DND-41 (cell line): Measurements from ENCODE around the gene MIA2.

Experiments used
- ATAC-seq: fragments of 200-7000 bp; cut with Tn5 transposase; 3 replicates; pipeline ENCODE4 v1.9.1; 2021; ENCODE audit warnings: low read depth; ENCODE audit not compliant: insufficient read depth
- DNase-seq: peaks from one replicate; pipeline ENCODE4 v3.0.0-alpha.2; 2020
- H2AFZ ChIP-seq: 2 replicates; pipeline ENCODE4 v1.6.0; 2012; ENCODE audit warnings: low read depth, low read length
- H3K27ac ChIP-seq: 2 replicates; pipeline ENCODE4 v1.5.1; 2012; ENCODE audit warnings: low read length, inconsistent platforms
- H3K27me3 ChIP-seq: fragments of 200-600 bp; sonication (generic); 2 replicates; pipeline ENCODE4 v1.6.0; 2012; ENCODE audit warnings: low read length, mild to moderate bottlenecking, inconsistent platforms; ENCODE audit not compliant: insufficient read depth, poor library complexity
- H3K36me3 ChIP-seq: 2 replicates; pipeline ENCODE4 v1.5.1; 2012; ENCODE audit warnings: low read length, inconsistent platforms; ENCODE audit not compliant: insufficient read depth
- H3K4me1 ChIP-seq: 2 replicates; pipeline ENCODE4 v1.5.1; 2012; ENCODE audit warnings: mild to moderate bottlenecking, low read length; ENCODE audit not compliant: insufficient read depth
- H3K4me2 ChIP-seq: 2 replicates; pipeline ENCODE4 v1.6.0; 2012; ENCODE audit warnings: mild to moderate bottlenecking, moderate library complexity, low read length, inconsistent platforms; ENCODE audit not compliant: insufficient read depth
- H3K4me3 ChIP-seq, 2 experiments: fragments of 200-600 bp in 1 of 2; shearing (Covaris generic) in 1 of 2; 2 replicates each; pipeline ENCODE4 v1.5.1; 2012 to 2016; ENCODE audit warnings: inconsistent platforms in 2 of 2, low read length in 2 of 2, mild to moderate bottlenecking in 2 of 2, low read depth in 1 of 2, moderate library complexity in 1 of 2
- H3K79me2 ChIP-seq: 2 replicates; pipeline ENCODE4 v1.6.0; 2012; ENCODE audit warnings: low read length, inconsistent platforms; ENCODE audit not compliant: insufficient read depth
- H3K9ac ChIP-seq: 2 replicates; pipeline ENCODE4 v1.6.0; 2012; ENCODE audit warnings: low read depth, mild to moderate bottlenecking, inconsistent platforms, low read length, moderate library complexity
- H3K9me3 ChIP-seq: 2 replicates; pipeline ENCODE4 v1.5.1; 2012; ENCODE audit warnings: low read length, moderate library complexity, mild to moderate bottlenecking, inconsistent platforms; ENCODE audit not compliant: insufficient read depth, severe bottlenecking
- H4K20me1 ChIP-seq: 2 replicates; pipeline ENCODE4 v1.6.0; 2012; ENCODE audit warnings: low read length; ENCODE audit not compliant: insufficient read depth
- CTCF ChIP-seq: IDR thresholded peaks from 2 replicates; pipeline ENCODE4 v1.5.1; 2012; ENCODE audit warnings: borderline replicate concordance, low read length, moderate library complexity, mild to moderate bottlenecking; ENCODE audit not compliant: poor library complexity, severe bottlenecking; ENCODE audit errors: extremely low read depth
- EZH2 ChIP-seq: IDR thresholded peaks from 3 replicates; pipeline ENCODE4 v1.6.1; 2012; ENCODE audit warnings: borderline replicate concordance, low read depth, mild to moderate bottlenecking, moderate library complexity, low read length, inconsistent platforms; ENCODE audit not compliant: severe bottlenecking

MIA2 gene

DNA sequence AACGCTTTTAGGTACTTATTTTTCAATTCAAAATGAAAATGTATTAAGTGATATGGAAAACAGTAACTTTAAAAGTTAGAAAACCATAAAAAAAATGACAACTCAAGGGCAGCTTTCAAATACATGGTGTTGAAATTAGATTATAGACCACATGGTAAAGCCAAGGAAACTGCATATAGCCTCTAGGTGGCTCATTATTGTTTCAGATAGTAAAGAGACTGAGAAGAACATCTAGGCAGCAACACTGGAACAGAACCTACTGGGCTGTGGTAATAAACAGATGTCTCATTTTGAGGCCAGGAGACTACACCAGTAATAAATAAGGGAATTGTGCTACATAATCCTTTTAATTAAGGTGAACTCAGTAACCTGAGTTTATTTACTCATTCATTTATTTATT lies 185.6 kb downstream of the MIA2 start:
- Histone ChIP-seq H4K20me1 (no peaks in the 10 kb centered on the region; the same call in 1 of the 2 replicates), H2AFZ (no peak overlapping the region), H3K27me3 (no peaks in the 10 kb centered on the region), H3K79me2 (peaks cover 49% of the 10 kb centered on the region), H3K4me2 (no peak overlapping the region), H3K9me3 (peaks cover 23% of the 10 kb centered on the region), H3K36me3 (peaks cover 5% of the 10 kb centered on the region; the same call in 1 of the 2 replicates), H3K27ac (no peak overlapping the region), H3K4me3 (no peak overlapping the region), H3K9ac (no peak overlapping the region), H3K4me1 (no peaks in the 10 kb centered on the region)
- TF ChIP-seq EZH2 (no peak), CTCF (no peak)
- DNase-seq: no peak
- ATAC-seq: no peak; the same call in 2 of the 3 replicates

GRCh38 chr14:39422243-39422642 lies 188.5 kb downstream of the MIA2 start:
- TF ChIP-seq EZH2 (no peak), CTCF (no peak)
- no peak overlapping the region for H3K4me2 ChIP-seq
- H3K27ac ChIP-seq: no peak overlapping the region
- H4K20me1 ChIP-seq: peaks cover 8% of the 10 kb centered on the region; the same call in 1 of the 2 replicates
- peaks cover under 1% of the 10 kb centered on the region for H3K9me3 ChIP-seq
- H3K9ac ChIP-seq: no peak overlapping the region
- ATAC-seq (no peak), DNase-seq (no peak)
- H3K27me3 ChIP-seq: no peaks in the 10 kb centered on the region
- H3K36me3 ChIP-seq: peaks cover under 1% of the 10 kb centered on the region; the same call in 1 of the 2 replicates
- no peak overlapping the region for H2AFZ ChIP-seq
- H3K4me1 ChIP-seq: peaks cover 8% of the 10 kb centered on the region; the same call in 1 of the 2 replicates
- H3K79me2 ChIP-seq: peaks cover 71% of the 10 kb centered on the region
- H3K4me3 ChIP-seq: no peak overlapping the region

DNA sequence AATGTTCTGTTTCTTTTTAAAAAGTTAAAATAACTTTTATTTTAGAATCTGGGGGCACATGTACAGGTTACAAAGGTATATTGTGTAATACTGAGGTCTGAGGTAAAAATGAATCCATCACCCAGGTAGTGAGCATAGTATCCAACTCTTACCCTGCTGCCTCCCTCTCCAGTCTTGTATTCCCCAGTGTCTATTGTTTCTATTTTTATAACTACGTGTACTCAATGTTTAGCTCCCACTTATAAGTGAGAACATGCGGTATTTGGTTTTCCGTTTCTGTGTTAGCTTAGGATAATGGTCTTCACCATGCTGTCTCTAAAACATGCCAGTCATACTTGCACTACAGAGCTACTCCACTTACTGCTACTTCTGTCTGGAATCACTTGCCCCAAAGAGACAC lies 190.1 kb downstream of the MIA2 start:
- H3K4me2 ChIP-seq: no peak overlapping the region
- peaks cover 11% of the 10 kb centered on the region; the same call in 1 of the 2 replicates for H3K4me1 ChIP-seq
- no peak for DNase-seq
- no peak overlapping the region for H3K27ac ChIP-seq
- no peaks in the 10 kb centered on the region for H3K36me3 ChIP-seq
- peaks cover 11% of the 10 kb centered on the region; the same call in 1 of the 2 replicates for H4K20me1 ChIP-seq
- H3K27me3 ChIP-seq: no peaks in the 10 kb centered on the region
- H3K9ac ChIP-seq: no peak overlapping the region
- H3K9me3 ChIP-seq: no peaks in the 10 kb centered on the region
- no peak for TF ChIP-seq EZH2
- no peak for TF ChIP-seq CTCF
- no peak for ATAC-seq
- H2AFZ ChIP-seq: no peak overlapping the region
- H3K79me2 ChIP-seq: peaks cover 86% of the 10 kb centered on the region
- H3K4me3 ChIP-seq: no peak overlapping the region
